Keratinocyte (primary cell): ENCODE results near the gene LCE2C.

Experiments used
- CTCF ChIP-seq, 3 experiments: IDR thresholded peaks in 1 of 3; conservative IDR thresholded peaks in 1 of 3; optimal IDR thresholded peaks in 1 of 3; 2 replicates in 2 of 3; 3 replicates in 1 of 3; pipeline versions ENCODE3 to v1.5.1; 2011; ENCODE audit warnings: low read length in 3 of 3, mild to moderate bottlenecking in 3 of 3, moderate library complexity in 2 of 3, control low read depth in 1 of 3, inconsistent platforms in 1 of 3; ENCODE audit not compliant: insufficient read depth in 2 of 3; ENCODE audit errors: extremely low read depth in 1 of 3
- EZH2 ChIP-seq: IDR thresholded peaks from one replicate; pipeline ENCODE4 v1.6.1; 2012; ENCODE audit warnings: inconsistent platforms, mild to moderate bottlenecking, low read length, moderate library complexity

- TF ChIP-seq CTCF (optimal IDR thresholded peaks at IDR 0.05 in 1 of 3, IDR thresholded peaks at IDR 0.05 in 1 of 3, conservative IDR thresholded peaks at IDR 0.05 in 1 of 3; ENCODE audit: extremely low read depth in 1 of 3, insufficient read depth in 2 of 3, low read length in 3 of 3) (no peak), EZH2 (no peak)
These were observed 28.4 kb upstream of the LCE2C start for GRCh38 chr1:152646656-152647055.
